HepG2 (cell line): ENCODE data around the gene CEMP1. TPM values are rescaled to one million over a fixed set of nuclear protein-coding genes. Genes with fewer than 3 reads are reported as not detected.

Experiments
- ATF5 ChIP-seq: sonication (generic); formaldehyde crosslinking; IDR thresholded peaks from 2 replicates; pipeline ENCODE4 v1.4.0; 2020; ENCODE audit warnings: mild to moderate bottlenecking, low read depth, missing genetic modification reagents
- CCAR2 ChIP-seq: fragments of 200-400 bp; formaldehyde crosslinking; optimal IDR thresholded peaks from 2 replicates; pipeline ENCODE3; 2018; ENCODE audit warnings: low read depth, mild to moderate bottlenecking, low read length, moderate library complexity
- DZIP1 ChIP-seq: sonication (generic); formaldehyde crosslinking; IDR thresholded peaks from 2 replicates; pipeline ENCODE4 v1.5.0; 2020; ENCODE audit warnings: mild to moderate bottlenecking, missing genetic modification reagents
- HOMEZ ChIP-seq: IDR thresholded peaks from 2 replicates; pipeline ENCODE4 v1.6.1; 2016; ENCODE audit warnings: low read depth
- MXD3 ChIP-seq: IDR thresholded peaks from 2 replicates; pipeline ENCODE4 v1.6.1; 2016; ENCODE audit warnings: mild to moderate bottlenecking, missing biosample characterization, missing genetic modification reagents
- NCOA2 ChIP-seq: sonication (generic); formaldehyde crosslinking; IDR thresholded peaks from 2 replicates; pipeline ENCODE4 v1.8.0; 2022; ENCODE audit warnings: inconsistent platforms
- POLR2A ChIP-seq, 2 experiments: IDR thresholded peaks; 2 replicates each; pipeline ENCODE4 v1.6.1; 2011; ENCODE audit warnings: low read depth in 2 of 2, low read length in 2 of 2, mild to moderate bottlenecking in 1 of 2, moderate library complexity in 1 of 2; ENCODE audit not compliant: insufficient read depth in 1 of 2
- RERE ChIP-seq: IDR thresholded peaks from 2 replicates; pipeline ENCODE4 v1.6.1; 2016; ENCODE audit warnings: low read depth, missing genetic modification reagents, missing compliant biosample characterization
- TEF ChIP-seq: sonication (generic); formaldehyde crosslinking; IDR thresholded peaks from 2 replicates; pipeline ENCODE4 v1.5.0; 2020; ENCODE audit warnings: missing genetic modification reagents
- TP53 ChIP-seq: sonication (generic); formaldehyde crosslinking; conservative IDR thresholded peaks from 2 replicates; pipeline ENCODE4 v1.4.0; 2020; ENCODE audit warnings: missing genetic modification reagents
- ZBTB7B ChIP-seq: sonication (generic); formaldehyde crosslinking; IDR thresholded peaks from 2 replicates; pipeline ENCODE4 v1.4.0; 2020; ENCODE audit warnings: missing genetic modification reagents
- ZNF343 ChIP-seq: sonication (generic); formaldehyde crosslinking; IDR thresholded peaks from 2 replicates; pipeline ENCODE4 v1.4.0; 2020; ENCODE audit warnings: mild to moderate bottlenecking, missing genetic modification reagents
- ZNF589 ChIP-seq: sonication (generic); formaldehyde crosslinking; conservative IDR thresholded peaks from 2 replicates; pipeline ENCODE4 v1.8.0; 2022; ENCODE audit warnings: mild to moderate bottlenecking, moderate library complexity, missing genetic modification reagents
- ZNF792 ChIP-seq: IDR thresholded peaks from 2 replicates; pipeline ENCODE4 v1.6.1; 2016
- polyA plus RNA-seq, 8 experiments: library from polyadenylated mRNA; depleted of rRNA in 3 of 8; stranded (reverse) in 7 of 8; unstranded in 1 of 8; fragments of >200 nt; fragmentation: Illumina TruSeq in 4 of 8; extraction: Trizol in 4 of 8; gene quantifications; 2 replicates each; pipeline versions ENCODE4 v1.2.1 to v1.2.3, GENCODE V29; 2011 to 2016; ENCODE audit warnings: low read depth in 4 of 8, missing spikeins in 1 of 8, mixed read lengths in 1 of 8; ENCODE audit not compliant: insufficient read depth in 1 of 8
- total RNA-seq, 5 experiments: library from RNA; depleted of rRNA; stranded (reverse); fragments of >200 nt; fragmentation: Illumina TruSeq; extraction: Trizol; gene quantifications; 2 replicates each; pipeline ENCODE4 v1.2.3, GENCODE V29; 2016; ENCODE audit warnings: low read depth in 1 of 5

Gene CEMP1
- total and polyA plus RNA-seq, 2 of the 13 experiments (the other 11 are each of a cell fraction or from before 2014, with no cell fraction given) = not detected

- TF ChIP-seq DZIP1 (CRISPR knock-in tag) (no peak), TEF (no peak), ZNF589 (CRISPR knock-in tag) (no peak), NCOA2 (CRISPR knock-in tag) (peak; percentile 30; the same call in 1 of the 2 replicates), ZNF792 (CRISPR knock-in tag) (0 out of 2 replicates have a peak, but pooled peaks have one; percentile 29), TP53 (CRISPR knock-in tag) (0 out of 2 replicates have a peak, but pooled peaks have one; percentile 49), MXD3 (CRISPR knock-in tag) (0 out of 2 replicates have a peak, but pooled peaks have one; percentile 24), CCAR2 (no peak), ZNF343 (no peak), POLR2A (IDR thresholded peaks at IDR 0.05; ENCODE audit: insufficient read depth in 1 of 2, low read depth in 2 of 2, low read length in 2 of 2) (peak; percentile 82 to 86), HOMEZ (CRISPR knock-in tag) (no peak), RERE (no peak), ATF5 (CRISPR knock-in tag) (0 out of 2 replicates have a peak, but pooled peaks have one; percentile 12), ZBTB7B (CRISPR knock-in tag) (no peak)
Observed at GRCh38 chr16:2513405-2514332, 17.5 kb downstream of the CEMP1 start, which contains the start of gene ATP6V0C (continued).
